IPS-15b (cell line): Measurements from ENCODE around the gene COL26A1.

Experiments
- H3K27me3 ChIP-seq: one replicate; pipeline ENCODE4 v1.6.1; 2013; ENCODE audit warnings: low read length; ENCODE audit not compliant: control insufficient read depth, insufficient read depth
- H3K36me3 ChIP-seq: one replicate; pipeline ENCODE4 v1.6.1; 2013; ENCODE audit warnings: low read length; ENCODE audit not compliant: control insufficient read depth, insufficient read depth
- H3K4me1 ChIP-seq: one replicate; pipeline ENCODE4 v1.6.1; 2013; ENCODE audit warnings: mild to moderate bottlenecking, low read length; ENCODE audit not compliant: control insufficient read depth, insufficient read depth
- H3K4me3 ChIP-seq: one replicate; pipeline ENCODE4 v1.5.1; 2013; ENCODE audit warnings: low read depth, low read length
- H3K9ac ChIP-seq: one replicate; pipeline ENCODE4 v1.6.1; 2013; ENCODE audit warnings: low read depth, mild to moderate bottlenecking, low read length
- H3K9me3 ChIP-seq: one replicate; pipeline ENCODE4 v1.6.1; 2013; ENCODE audit warnings: mild to moderate bottlenecking, low read length; ENCODE audit not compliant: control insufficient read depth, insufficient read depth

Gene COL26A1

GRCh38 chr7:101374990-101375389, 12.3 kb downstream of the COL26A1 start:
- Histone ChIP-seq H3K9me3 (no peaks in the 10 kb centered on the region), H3K9ac (no peak overlapping the region), H3K4me1 (peaks cover 3% of the 10 kb centered on the region), H3K27me3 (no peaks in the 10 kb centered on the region), H3K4me3 (no peak overlapping the region), H3K36me3 (peaks cover 6% of the 10 kb centered on the region)

GRCh38 chr7:101376601-101377000, 13.9 kb downstream of the COL26A1 start:
- Histone ChIP-seq H3K9me3 (no peaks in the 10 kb centered on the region), H3K4me3 (no peak overlapping the region), H3K27me3 (no peaks in the 10 kb centered on the region), H3K4me1 (peaks cover 3% of the 10 kb centered on the region), H3K36me3 (peaks cover 6% of the 10 kb centered on the region), H3K9ac (no peak overlapping the region)

- Histone ChIP-seq H3K4me1 (peaks cover 3% of the 10 kb centered on the region), H3K9me3 (no peaks in the 10 kb centered on the region), H3K27me3 (no peaks in the 10 kb centered on the region), H3K4me3 (no peak overlapping the region), H3K36me3 (peaks cover 6% of the 10 kb centered on the region), H3K9ac (no peak overlapping the region)
These were observed 14.6 kb downstream of the COL26A1 start for GRCh38 chr7:101377189-101377736.

- no peaks in the 10 kb centered on the region for H3K27me3 ChIP-seq
- no peaks in the 10 kb centered on the region for H3K9me3 ChIP-seq
- H3K4me3 ChIP-seq: no peak overlapping the region
- peaks cover 6% of the 10 kb centered on the region for H3K36me3 ChIP-seq
- H3K4me1 ChIP-seq: peaks cover 3% of the 10 kb centered on the region
- no peak overlapping the region for H3K9ac ChIP-seq
These were observed 16.1 kb downstream of the COL26A1 start for GRCh38 chr7:101378751-101379174.

GRCh38 chr7:101379302-101379701, 16.6 kb downstream of the COL26A1 start:
- H3K9me3 ChIP-seq: no peaks in the 10 kb centered on the region
- peaks cover 6% of the 10 kb centered on the region for H3K36me3 ChIP-seq
- no peak overlapping the region for H3K4me3 ChIP-seq
- H3K27me3 ChIP-seq: no peaks in the 10 kb centered on the region
- peaks cover 3% of the 10 kb centered on the region for H3K4me1 ChIP-seq
- H3K9ac ChIP-seq: no peak overlapping the region

GRCh38 chr7:101381549-101382111, 19.0 kb downstream of the COL26A1 start:
- H3K4me3 ChIP-seq: no peak overlapping the region
- H3K27me3 ChIP-seq: no peaks in the 10 kb centered on the region
- peaks cover 6% of the 10 kb centered on the region for H3K36me3 ChIP-seq
- no peak overlapping the region for H3K9ac ChIP-seq
- H3K9me3 ChIP-seq: no peaks in the 10 kb centered on the region
- H3K4me1 ChIP-seq: peaks cover 3% of the 10 kb centered on the region

GRCh38 chr7:101382937-101383336, 20.3 kb downstream of the COL26A1 start:
- Histone ChIP-seq H3K9me3 (no peaks in the 10 kb centered on the region), H3K27me3 (no peaks in the 10 kb centered on the region)

GRCh38 chr7:101386177-101386557, 23.5 kb downstream of the COL26A1 start:
- Histone ChIP-seq H3K9me3 (no peaks in the 10 kb centered on the region), H3K27me3 (no peaks in the 10 kb centered on the region), H3K4me1 (peaks cover 2% of the 10 kb centered on the region), H3K4me3 (no peak overlapping the region), H3K9ac (no peak overlapping the region), H3K36me3 (no peaks in the 10 kb centered on the region)

More at GRCh38 chr7:101382937-101383336, 20.3 kb downstream of the COL26A1 start:
- Histone ChIP-seq H3K36me3 (peaks cover 6% of the 10 kb centered on the region), H3K9ac (no peak overlapping the region), H3K4me1 (peaks cover 3% of the 10 kb centered on the region), H3K4me3 (no peak overlapping the region)

GRCh38 chr7:101386558-101387231, 24.0 kb downstream of the COL26A1 start:
- Histone ChIP-seq H3K9ac (no peak overlapping the region), H3K4me1 (peaks cover 2% of the 10 kb centered on the region), H3K4me3 (peak overlapping the region; percentile 2)

GRCh38 chr7:101390901-101391301, 28.2 kb downstream of the COL26A1 start:
- peaks cover 2% of the 10 kb centered on the region for H3K4me1 ChIP-seq
- no peaks in the 10 kb centered on the region for H3K36me3 ChIP-seq
- no peak overlapping the region for H3K9ac ChIP-seq
- H3K4me3 ChIP-seq: no peak overlapping the region
- no peaks in the 10 kb centered on the region for H3K9me3 ChIP-seq
- no peaks in the 10 kb centered on the region for H3K27me3 ChIP-seq

More at GRCh38 chr7:101386558-101387231, 24.0 kb downstream of the COL26A1 start:
- H3K27me3 ChIP-seq: no peaks in the 10 kb centered on the region
- no peaks in the 10 kb centered on the region for H3K9me3 ChIP-seq
- no peaks in the 10 kb centered on the region for H3K36me3 ChIP-seq

GRCh38 chr7:101391991-101392390, 29.3 kb downstream of the COL26A1 start:
- no peaks in the 10 kb centered on the region for H3K9me3 ChIP-seq
- H3K36me3 ChIP-seq: no peaks in the 10 kb centered on the region
- peaks cover 2% of the 10 kb centered on the region for H3K4me1 ChIP-seq
- H3K27me3 ChIP-seq: no peaks in the 10 kb centered on the region
- H3K9ac ChIP-seq: no peak overlapping the region
- no peak overlapping the region for H3K4me3 ChIP-seq

GRCh38 chr7:101393865-101394264, 31.2 kb downstream of the COL26A1 start:
- Histone ChIP-seq H3K9me3 (no peaks in the 10 kb centered on the region), H3K27me3 (no peaks in the 10 kb centered on the region), H3K4me3 (no peak overlapping the region), H3K9ac (no peak overlapping the region), H3K36me3 (no peaks in the 10 kb centered on the region), H3K4me1 (peaks cover 8% of the 10 kb centered on the region)
